ENCODE measurements around the gene MCF2. TPM values are rescaled to one million over a fixed set of nuclear protein-coding genes. Genes with fewer than 3 reads are reported as not detected.
A peak's percentile ranks its signal among the peaks of the same experiment; 100 is the strongest.

MCF2 gene
- total and polyA plus RNA-seq, 8 donors, result 0.08 to 0.46 (median 0.31) TPM; not detected in 4

- DNase-seq, result no peak
- no peak for TF ChIP-seq CTCF (IDR thresholded peaks at IDR 0.05)
- TF ChIP-seq EP300 (IDR thresholded peaks at IDR 0.05), result no peak
- TF ChIP-seq POLR2AphosphoS5 (IDR thresholded peaks at IDR 0.05), result no peak
- no peak for TF ChIP-seq POLR2A (IDR thresholded peaks at IDR 0.05)
- H3K4me3 ChIP-seq, result no peak overlapping the region
- H3K9me3 ChIP-seq, result no peaks in the 10 kb centered on the region
- intact Hi-C loops (cut with DNase I; ENCODE audit: low total_unique reads), result no loop called here
- 68 to 94% (median 83%) methylated on average over 4 to 5 of the region's 5 CpGs for WGBS, 5 donors
- no peaks in the 10 kb centered on the region for H3K27me3 ChIP-seq
- H3K36me3 ChIP-seq, result no peaks in the 10 kb centered on the region
- H3K4me1 ChIP-seq, result no peaks in the 10 kb centered on the region
- no peak overlapping the region for H3K27ac ChIP-seq
These were observed 144.7 kb downstream of the MCF2 start for GRCh38 chrX:139563251-139563650.

DNA sequence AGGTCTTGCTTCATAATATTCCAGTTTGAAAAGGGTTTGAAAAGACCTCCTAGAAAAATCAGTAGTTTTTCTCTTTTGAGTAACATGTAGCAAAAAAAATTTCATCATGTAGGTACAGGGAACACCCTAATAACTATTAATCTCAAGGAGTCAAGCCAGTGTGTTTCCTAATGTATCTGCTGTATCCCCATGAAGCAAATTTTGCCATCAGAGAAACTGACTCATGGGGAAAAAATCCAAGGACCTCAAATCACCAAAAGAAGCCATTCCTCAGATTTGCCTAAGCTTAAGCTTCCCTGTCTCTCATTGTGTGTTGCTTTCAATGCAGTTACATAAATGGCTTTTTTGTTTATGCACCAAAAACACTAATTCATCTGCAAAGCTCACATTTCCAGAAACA, 147.7 kb downstream of the MCF2 start:
- Histone ChIP-seq H3K36me3 (no peaks in the 10 kb centered on the region), H3K27me3 (peaks cover 0 to 6% (median 0%) of the 10 kb centered on the region in 3 donors), H3K4me3 (no peak overlapping the region), H3K27ac (no peak overlapping the region), H3K4me1 (no peaks in the 10 kb centered on the region), H3K9me3 (no peaks in the 10 kb centered on the region)
- no peak for DNase-seq
- TF ChIP-seq POLR2AphosphoS5 (IDR thresholded peaks at IDR 0.05), result no peak
- no peak for TF ChIP-seq CTCF (IDR thresholded peaks at IDR 0.05)
- TF ChIP-seq POLR2A (IDR thresholded peaks at IDR 0.05), result no peak
- no peak for TF ChIP-seq EP300 (IDR thresholded peaks at IDR 0.05)
- intact Hi-C loops (cut with DNase I; ENCODE audit: low total_unique reads), result no loop called here

- H3K27ac ChIP-seq, result no peak overlapping the region
- peak; percentile 36 to 83 for DNase-seq
- H3K27me3 ChIP-seq, result peaks cover 0 to 6% (median 0%) of the 10 kb centered on the region in 3 donors
- WGBS, 5 donors, result 24 to 30% (median 27%) methylated on average over 9 of the region's 9 CpGs
- H3K36me3 ChIP-seq, result no peaks in the 10 kb centered on the region
- no peaks in the 10 kb centered on the region for H3K9me3 ChIP-seq
- TF ChIP-seq POLR2AphosphoS5 (IDR thresholded peaks at IDR 0.05) (no peak), CTCF (IDR thresholded peaks at IDR 0.05) (peak in 3 of 7 experiments; percentile 28 to 50 (median 48))
- H3K4me3 ChIP-seq, result no peak overlapping the region
- intact Hi-C loops (cut with DNase I; ENCODE audit: low total_unique reads), result no loop called here
- H3K4me1 ChIP-seq, result no peaks in the 10 kb centered on the region
These were observed 148.5 kb downstream of the MCF2 start for GRCh38 chrX:139559383-139560042.

- intact Hi-C loops (cut with DNase I; ENCODE audit: low total_unique reads), result no loop called here
- H3K36me3 ChIP-seq, result no peaks in the 10 kb centered on the region
- 58 to 91% (median 74%) methylated on average over 24 to 26 of the region's 26 CpGs for WGBS, 5 donors
- H3K27me3 ChIP-seq, result peaks cover 0 to 6% (median 0%) of the 10 kb centered on the region in 3 donors
- no peak overlapping the region for H3K27ac ChIP-seq
- H3K4me1 ChIP-seq, result no peaks in the 10 kb centered on the region
- DNase-seq, result no peak
- no peaks in the 10 kb centered on the region for H3K9me3 ChIP-seq
- no peak overlapping the region for H3K4me3 ChIP-seq
- TF ChIP-seq EP300 (IDR thresholded peaks at IDR 0.05) (no peak), CTCF (IDR thresholded peaks at IDR 0.05) (no peak), POLR2A (IDR thresholded peaks at IDR 0.05) (no peak), POLR2AphosphoS5 (IDR thresholded peaks at IDR 0.05) (no peak)
These were observed 152.8 kb downstream of the MCF2 start for GRCh38 chrX:139554991-139555675.

Data from stomach (tissue), 9 donors.